SK-N-MC (cell line): Measurements from ENCODE around the gene CYTH1.

Experiments
- EZH2 ChIP-seq: fragments of 200-600 bp; sonication (generic); IDR thresholded peaks from one replicate; pipeline ENCODE4 v1.6.1; 2017; ENCODE audit warnings: antibody characterized with exemption
- FOXP2 ChIP-seq: optimal IDR thresholded peaks from 2 replicates; pipeline ENCODE3; 2011; ENCODE audit warnings: mild to moderate bottlenecking, moderate library complexity; ENCODE audit not compliant: insufficient read depth; ENCODE audit errors: extremely low read length, control extremely low read depth
- POLR2AphosphoS5 ChIP-seq: IDR thresholded peaks from 2 replicates; pipeline ENCODE4 v1.6.1; 2012; ENCODE audit warnings: mild to moderate bottlenecking, low read depth, low read length, borderline replicate concordance

- TF ChIP-seq EZH2 (no peak), POLR2AphosphoS5 (no peak), FOXP2 (no peak)
Observed at GRCh38 chr17:78728495-78728894, 53.6 kb downstream of the CYTH1 start.
